WTC11 (cell line): ENCODE measurements around the gene SLCO2A1.

Experiments
- CTCF ChIP-seq: fragments of 200-600 bp; IDR thresholded peaks from 2 replicates; pipeline ENCODE4 v1.8.0; 2022; ENCODE audit warnings: antibody characterized with exemption
- JUN ChIP-seq: sonication (generic); formaldehyde crosslinking; IDR thresholded peaks from 2 replicates; pipeline ENCODE4 v1.8.0; 2023; ENCODE audit warnings: mild to moderate bottlenecking, missing genetic modification reagents
- RELA ChIP-seq: sonication (generic); formaldehyde crosslinking; IDR thresholded peaks from 2 replicates; pipeline ENCODE4 v1.8.1; 2022; ENCODE audit warnings: missing genetic modification reagents, mild to moderate bottlenecking, borderline replicate concordance

GRCh38 chr3:134074001-134074789 lies 44.5 kb upstream of the SLCO2A1 start:
- TF ChIP-seq CTCF: no peak
- no peak for TF ChIP-seq RELA (CRISPR knock-in tag)
- no peak for TF ChIP-seq JUN
